GM12874 (cell line): ENCODE data around the gene PRPS1.

ENCODE experiments used
- TF ChIP-seq, protein P1 (sequence below): IDR thresholded peaks from 2 replicates; pipeline ENCODE4 v1.5.1; 2011; ENCODE audit warnings: low read depth, mild to moderate bottlenecking, control low read depth, low read length, moderate library complexity; ENCODE audit not compliant: insufficient read depth

PRPS1 gene

DNA sequence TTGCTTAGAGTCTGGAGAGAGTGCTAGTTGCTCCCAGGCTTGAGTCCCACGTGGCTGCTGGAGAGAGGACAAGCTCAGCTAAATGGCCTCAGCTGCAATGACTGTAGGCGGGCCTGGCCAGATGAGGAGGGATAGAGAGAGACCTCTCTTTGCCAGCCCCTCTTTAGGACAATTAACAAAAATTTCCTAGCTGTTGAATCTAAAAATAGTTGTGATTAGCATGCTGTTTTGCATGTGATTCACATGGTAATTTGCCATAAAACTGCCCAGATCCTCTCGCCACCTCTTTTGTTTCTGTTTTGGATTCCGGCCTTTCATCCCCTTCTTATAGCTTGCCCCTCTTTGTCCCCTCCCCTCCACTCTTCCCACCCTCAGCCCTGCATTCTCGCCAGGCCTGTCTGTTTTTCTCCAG, 28.9 kb upstream of the PRPS1 start:
- TF ChIP-seq, protein P1, sequence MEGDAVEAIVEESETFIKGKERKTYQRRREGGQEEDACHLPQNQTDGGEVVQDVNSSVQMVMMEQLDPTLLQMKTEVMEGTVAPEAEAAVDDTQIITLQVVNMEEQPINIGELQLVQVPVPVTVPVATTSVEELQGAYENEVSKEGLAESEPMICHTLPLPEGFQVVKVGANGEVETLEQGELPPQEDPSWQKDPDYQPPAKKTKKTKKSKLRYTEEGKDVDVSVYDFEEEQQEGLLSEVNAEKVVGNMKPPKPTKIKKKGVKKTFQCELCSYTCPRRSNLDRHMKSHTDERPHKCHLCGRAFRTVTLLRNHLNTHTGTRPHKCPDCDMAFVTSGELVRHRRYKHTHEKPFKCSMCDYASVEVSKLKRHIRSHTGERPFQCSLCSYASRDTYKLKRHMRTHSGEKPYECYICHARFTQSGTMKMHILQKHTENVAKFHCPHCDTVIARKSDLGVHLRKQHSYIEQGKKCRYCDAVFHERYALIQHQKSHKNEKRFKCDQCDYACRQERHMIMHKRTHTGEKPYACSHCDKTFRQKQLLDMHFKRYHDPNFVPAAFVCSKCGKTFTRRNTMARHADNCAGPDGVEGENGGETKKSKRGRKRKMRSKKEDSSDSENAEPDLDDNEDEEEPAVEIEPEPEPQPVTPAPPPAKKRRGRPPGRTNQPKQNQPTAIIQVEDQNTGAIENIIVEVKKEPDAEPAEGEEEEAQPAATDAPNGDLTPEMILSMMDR = no peak

DNA sequence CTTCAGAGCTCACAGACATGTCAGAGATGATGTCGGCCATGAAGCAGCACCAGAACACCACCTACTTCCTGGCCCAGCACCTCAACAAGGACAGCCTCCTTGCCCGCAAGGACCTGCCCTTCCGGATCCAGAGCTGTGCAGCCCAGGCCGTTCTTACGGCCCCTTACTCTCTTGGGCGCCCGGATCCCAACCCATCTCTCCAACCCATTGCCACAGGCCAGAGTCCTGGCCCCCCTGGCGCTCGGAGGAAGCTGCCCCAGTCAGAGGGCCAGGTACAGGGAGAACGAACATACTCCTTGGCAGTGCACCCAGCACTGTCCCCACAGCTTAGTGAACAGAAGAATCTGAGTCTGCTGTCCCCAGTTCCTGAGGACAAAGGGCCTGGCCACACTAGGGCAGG, 27.9 kb upstream of the PRPS1 start:
- TF ChIP-seq, protein P1 = no peak

DNA sequence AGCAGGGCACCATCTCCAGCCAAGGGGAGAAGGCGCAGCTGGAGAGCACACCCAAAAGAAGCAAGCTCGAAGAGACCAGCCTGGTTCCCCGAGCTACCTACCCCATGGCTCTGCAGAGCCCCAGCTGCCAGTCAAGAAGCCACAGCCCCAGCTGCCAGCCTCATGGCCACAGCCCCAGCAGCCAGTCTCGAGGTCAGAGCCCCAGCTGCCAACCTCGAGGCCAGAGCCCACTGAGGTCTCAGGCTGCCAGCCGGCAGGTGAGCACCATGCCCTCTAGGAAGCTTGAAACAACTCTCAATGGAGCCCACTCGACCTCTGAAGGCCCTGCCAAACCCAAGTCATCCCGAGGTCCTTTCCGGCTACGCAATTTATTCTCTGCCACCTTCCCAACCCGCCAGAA, 27.0 kb upstream of the PRPS1 start:
- TF ChIP-seq, protein P1 = no peak

DNA sequence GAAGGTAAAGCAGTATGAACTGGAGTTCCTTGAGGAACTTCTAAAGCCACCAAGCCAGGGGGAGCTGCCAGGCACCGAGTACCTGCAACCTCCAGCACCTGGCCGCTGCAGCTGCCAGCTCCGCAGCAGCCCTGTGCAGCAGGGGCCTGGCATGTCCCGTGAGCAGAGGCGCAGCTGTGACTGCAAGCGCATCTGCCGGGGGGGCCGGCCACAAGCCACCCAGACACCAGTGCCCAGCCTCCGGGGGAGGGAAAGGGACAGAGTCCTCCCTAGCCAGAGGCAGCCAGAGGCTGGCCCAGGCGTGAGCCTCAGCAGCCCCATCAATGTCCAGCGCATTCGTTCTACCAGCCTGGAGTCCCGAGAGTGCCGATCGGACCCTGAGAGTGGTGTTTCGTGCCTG, 26.6 kb upstream of the PRPS1 start:
- TF ChIP-seq, protein P1 = no peak

DNA sequence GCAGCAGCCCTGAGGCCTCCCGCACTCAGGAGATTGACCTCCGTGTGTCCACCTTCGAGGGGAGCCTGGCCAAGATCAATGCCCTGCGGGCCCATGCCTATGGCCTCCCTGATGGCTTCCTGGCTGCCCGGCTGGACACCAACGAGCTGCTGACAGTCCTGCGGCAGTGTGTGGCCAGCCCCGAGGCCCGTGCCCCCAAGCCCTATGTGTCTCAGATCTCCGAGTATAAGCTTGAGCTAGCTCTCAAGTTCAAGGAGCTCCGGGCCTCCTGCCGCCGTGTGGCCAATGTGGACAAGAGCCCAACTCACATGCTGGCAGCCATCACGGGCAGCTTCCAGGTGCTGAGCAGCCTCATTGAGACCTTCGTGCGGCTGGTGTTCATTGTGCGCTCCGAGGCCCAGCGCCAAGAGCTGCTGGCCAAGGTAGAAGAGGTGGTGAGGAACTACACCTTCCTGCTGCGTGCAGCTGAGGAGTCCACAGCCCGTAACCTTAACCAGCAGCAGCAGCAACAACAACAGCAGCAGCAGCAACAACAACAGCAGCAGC, 25.5 kb upstream of the PRPS1 start:
- TF ChIP-seq, protein P1 = no peak

DNA sequence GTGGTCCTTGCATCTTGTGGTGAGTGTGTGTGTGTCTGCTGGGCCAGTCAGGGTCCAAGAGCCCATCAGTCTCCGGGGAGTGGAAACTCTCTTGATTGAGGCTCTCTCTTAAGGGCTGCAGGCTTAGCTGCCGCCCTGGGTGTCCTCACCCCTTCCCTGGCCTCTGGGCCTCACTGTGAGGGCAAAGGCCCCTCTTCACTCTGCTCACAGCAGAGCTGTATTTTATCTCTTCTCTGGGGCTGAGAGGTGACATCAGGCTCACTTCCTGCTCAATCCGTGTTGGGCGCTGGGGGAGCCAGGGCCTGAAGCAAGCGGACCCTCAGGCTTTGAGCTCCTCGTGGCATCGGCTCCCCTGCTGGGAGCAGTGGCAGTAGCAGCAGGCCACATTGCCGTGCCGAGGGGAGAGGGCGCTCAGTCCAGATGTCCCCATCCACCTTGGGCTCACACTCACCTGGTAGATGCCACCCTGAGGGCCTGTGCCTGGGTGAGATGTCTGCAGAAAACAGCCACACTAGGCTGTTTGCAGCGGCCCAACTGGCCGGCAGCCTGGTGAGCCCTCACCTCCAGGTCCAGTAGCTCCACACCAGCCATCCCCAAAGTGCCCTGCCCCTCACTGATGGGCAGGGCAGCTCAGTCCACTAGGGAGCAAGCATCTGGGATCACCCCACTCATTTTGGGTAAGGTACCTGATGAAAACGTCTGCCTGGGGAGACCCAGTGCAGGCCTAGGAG, 24.7 kb upstream of the PRPS1 start:
- TF ChIP-seq, protein P1 = no peak

DNA sequence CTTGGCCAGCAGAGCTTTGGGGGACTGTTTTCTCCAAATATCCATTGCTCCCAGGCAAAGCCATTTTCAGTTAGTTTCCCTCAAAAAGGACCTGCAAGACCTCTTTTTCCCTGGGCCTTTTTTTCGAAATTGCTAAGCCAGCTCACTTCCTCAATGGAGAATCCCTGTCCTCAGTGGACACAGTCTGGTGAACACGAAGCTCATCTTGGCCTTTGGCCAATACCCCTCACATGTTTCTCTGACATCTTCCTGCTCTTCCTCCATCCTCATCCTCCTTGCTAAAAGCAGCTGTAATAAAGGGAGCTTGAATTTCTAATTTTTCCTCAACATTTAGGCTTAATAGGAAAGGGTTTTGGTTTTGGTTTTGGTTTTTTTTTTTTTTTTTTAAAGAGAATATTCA, 17.6 kb upstream of the PRPS1 start:
- TF ChIP-seq, protein P1 = no peak
